Activated naive CD4-positive, alpha-beta T cell (primary cell): ENCODE data around the gene ZFHX2.

Experiments used
- DNase-seq, 4 experiments: peaks; one replicate each; lab custom pipeline; 2025; lab: John Stamatoyannopoulos, UW

Gene ZFHX2

GRCh38 chr14:23559926-23560520 lies 8.5 kb upstream of the ZFHX2 start:
- DNase-seq: no peak

DNA sequence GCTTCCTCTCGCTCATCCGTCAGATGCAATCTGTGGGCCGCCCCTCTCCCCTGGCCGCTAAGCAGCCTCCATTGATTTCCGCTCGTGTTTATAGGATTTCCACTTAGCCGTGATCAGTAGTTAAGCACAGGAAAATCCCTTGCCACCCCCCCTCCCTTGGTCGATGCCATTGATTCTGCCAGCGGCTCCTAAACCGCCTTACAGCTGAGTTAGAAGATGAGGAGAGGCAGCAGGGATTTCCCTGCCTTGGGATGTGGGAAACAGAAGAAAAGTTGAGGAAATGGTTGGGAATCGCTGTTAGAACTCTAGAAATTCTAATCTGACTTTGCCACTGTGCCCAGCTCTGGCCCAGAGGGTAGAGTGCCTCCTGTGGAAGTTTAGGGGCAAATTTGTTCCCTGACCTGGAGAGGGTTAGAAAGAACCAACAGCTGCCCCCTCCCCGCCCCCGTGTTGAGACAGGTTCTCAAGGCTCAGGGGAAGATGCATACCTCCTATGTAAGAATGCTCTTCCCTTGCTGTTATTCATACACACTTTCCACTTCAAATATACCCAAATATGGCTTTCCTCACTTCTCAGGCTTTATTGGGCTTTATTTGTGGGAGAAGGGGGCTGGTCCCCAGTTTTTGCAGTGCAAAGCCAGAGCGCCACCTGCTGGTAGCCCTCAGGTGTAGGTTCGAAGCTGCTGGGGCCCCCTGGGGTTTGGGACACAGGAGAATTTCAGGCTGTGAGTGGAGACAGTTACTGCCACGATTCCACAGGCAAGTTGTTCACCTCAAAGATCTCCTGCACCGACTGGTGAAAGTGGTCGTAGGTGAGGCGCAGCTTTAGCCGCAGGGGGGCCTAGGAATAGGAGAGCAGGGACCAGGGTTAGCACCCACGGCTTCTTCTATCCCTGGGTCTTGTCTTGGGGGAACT lies 7.7 kb upstream of the ZFHX2 start:
- DNase-seq: peak in 3 of 4 experiments; percentile 30 to 62 (median 50)

GRCh38 chr14:23558346-23559009 lies 6.9 kb upstream of the ZFHX2 start:
- DNase-seq: no peak

DNA sequence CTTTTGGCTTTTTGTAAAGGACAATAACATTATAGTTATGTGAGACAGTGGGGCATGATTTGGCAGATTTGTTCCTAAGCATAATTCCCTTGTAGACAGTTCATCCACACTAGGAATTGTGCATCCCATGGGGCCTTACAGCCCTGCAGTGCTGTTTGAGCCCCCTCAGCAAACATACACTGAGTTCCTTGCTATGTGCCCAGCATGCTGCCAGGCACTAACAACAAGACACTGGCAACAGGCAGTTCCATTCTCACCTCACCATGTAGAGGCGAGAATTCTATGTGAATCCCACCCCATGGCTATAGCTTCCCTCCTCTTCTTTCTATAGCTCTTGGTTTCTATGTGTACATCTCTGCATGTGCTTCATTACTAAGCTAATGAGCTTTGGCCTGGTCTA lies 6.4 kb upstream of the ZFHX2 start:
- no peak for DNase-seq

DNA sequence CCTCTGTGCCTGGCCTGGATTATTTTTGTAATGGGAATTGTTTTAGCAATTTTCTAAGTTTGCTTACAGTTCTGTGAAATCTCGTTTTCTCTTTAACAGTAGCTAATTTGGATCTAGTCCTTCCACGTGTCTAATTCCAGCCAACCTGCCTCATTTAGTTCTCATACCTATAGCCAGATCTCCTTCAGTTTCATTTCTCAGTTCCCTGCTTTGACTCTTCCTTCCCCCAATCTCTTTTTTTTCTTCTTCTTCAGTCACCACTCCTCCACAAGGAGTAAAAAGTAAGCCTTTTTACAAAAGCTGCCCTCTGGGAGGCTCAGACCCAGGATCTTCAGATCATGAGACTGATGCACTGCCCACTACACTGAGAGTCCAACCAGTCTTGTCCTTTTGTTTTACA lies 6.0 kb upstream of the ZFHX2 start:
- no peak for DNase-seq

DNA sequence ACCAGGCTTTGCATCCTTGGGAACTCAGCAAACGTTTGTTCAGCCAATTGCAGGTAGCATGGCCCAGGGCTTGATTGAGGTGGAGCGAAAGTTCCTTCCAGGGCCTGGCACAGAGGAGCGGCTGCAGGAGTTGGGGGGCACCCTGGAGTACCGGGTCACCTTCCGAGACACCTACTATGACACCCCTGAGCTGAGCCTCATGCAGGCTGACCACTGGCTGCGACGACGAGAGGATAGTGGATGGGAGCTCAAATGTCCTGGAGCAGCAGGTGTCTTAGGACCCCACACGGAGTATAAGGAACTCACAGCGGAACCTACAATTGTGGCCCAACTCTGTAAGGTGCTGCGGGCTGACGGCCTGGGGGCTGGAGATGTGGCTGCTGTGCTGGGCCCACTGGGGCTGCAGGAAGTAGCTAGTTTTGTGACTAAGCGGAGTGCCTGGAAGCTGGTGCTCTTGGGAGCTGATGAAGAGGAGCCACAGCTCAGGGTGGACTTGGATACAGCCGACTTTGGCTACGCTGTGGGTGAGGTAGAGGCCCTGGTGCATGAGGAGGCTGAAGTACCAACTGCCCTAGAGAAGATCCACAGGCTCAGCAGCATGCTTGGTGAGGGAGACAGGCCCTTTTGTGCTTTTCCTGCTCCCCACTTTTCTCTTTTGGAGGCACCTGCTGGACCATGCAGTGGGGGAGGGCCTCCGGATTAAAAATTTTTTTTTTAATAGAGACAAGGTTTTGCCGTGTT lies 5.3 kb upstream of the ZFHX2 start:
- DNase-seq: no peak

DNA sequence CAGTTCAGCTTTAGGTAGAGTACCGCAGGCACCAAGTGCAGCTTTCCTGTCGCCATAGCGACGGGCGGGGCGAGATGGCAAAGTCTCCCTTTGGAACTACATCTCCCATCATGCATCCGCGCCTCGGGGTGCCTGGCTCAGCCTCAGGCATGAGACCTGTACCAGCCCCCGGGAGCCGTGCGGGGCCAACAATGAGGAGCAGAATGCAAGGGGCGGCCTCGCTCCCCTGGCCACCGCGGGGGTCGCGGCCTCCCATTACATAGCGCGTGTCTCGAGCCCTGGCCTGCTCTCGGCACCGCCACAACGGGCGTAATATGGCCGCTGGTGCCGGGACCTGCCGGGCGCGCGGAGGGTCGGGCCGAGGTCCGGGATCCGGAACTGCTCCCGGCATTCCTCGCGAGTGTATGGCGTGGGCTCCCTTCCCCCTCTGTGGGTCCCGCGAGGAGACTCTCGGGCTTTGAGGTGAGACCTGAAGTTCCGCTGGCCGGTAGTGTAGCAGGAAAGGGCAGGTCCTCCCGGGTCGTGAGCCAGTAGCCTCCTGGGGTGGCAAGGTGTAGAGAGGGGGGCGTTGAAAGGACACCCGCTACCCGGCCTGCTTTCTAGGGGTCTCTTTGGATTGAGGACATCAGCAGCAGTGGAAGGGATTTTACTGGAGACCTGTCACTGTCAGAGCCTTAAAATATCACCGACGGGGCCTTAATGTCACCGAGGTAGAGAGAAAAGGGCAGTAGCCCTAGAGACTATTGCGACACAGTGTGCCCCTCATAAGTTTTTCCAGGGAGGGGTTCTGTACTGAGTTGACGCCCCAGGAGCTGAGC lies 4.5 kb upstream of the ZFHX2 start, which contains the start of gene THTPA:
Gene THTPA, plus strand, starts transcription at position 390 of the 818 bp plus-strand sequence. CDS start 487 bp downstream, outside the sequence.
- DNase-seq: peak; percentile 68 to 88 (median 79)

DNA sequence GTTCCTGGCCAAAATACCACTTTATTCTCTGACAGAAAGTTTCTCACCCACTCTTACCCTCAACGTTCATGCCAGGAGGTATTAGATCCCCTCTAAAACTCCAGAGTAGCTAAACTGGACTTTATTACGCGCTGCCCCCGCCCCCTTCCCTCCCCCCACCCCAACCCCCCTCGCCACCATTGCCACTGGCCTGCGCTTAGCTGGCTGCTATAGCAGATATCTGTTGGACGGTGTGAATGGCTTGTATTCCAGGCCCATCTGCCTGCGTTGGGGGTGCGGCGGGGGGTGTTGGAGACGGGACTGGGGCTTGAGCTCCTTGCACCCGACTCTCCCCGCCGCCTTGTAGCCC lies 3.9 kb upstream of the ZFHX2 start:
- no peak for DNase-seq

DNA sequence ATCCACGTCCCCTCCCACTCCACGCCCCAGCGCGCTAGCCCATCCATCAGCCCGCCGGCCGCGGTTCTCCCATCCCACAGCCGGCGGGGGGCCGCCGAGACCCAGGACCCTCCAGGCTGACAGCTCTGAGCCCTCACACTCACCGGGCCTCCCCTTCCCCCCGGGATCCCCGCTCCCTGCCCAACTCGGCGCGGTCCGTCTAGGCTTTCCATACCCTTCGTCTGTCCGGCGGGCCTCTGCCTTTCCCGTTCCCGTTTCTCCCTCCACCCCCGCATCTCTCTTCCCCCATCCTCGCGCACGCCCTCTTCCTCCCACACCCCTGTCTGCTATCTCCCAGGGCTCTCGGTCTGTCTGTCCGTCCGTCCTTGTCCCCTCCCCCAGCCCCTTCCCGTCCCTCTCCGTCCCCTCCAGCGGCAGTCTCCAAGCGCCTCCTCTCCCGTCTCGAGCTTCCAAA lies 726 bp downstream of the ZFHX2 start:
- no peak for DNase-seq

- DNase-seq: no peak
Measured at GRCh38 chr14:23550131-23550811, 1.3 kb downstream of the ZFHX2 start.

GRCh38 chr14:23548351-23549318 lies 2.9 kb downstream of the ZFHX2 start:
- no peak for DNase-seq

DNA sequence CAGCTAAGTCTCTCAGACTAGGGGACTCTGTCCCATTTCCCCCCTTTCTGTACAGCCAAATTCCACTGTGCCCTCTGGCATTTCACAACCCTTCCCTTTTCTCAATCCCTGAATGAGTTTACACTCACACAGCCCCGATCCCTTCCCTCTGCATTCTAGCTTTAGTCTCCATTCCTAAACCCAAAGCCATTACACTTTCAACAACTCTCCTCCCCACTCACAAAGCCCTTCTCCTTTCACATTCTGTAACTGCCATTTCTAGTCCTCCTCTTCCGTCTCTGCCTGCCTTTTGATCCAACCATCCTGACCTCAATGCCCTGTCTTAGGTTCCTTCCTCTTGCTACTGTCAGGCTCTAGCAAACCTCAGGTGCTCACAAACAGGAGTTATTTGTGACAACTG lies 3.6 kb downstream of the ZFHX2 start:
- DNase-seq: no peak

- DNase-seq: no peak
Measured at GRCh38 chr14:23546450-23547035, 5.0 kb downstream of the ZFHX2 start.

DNA sequence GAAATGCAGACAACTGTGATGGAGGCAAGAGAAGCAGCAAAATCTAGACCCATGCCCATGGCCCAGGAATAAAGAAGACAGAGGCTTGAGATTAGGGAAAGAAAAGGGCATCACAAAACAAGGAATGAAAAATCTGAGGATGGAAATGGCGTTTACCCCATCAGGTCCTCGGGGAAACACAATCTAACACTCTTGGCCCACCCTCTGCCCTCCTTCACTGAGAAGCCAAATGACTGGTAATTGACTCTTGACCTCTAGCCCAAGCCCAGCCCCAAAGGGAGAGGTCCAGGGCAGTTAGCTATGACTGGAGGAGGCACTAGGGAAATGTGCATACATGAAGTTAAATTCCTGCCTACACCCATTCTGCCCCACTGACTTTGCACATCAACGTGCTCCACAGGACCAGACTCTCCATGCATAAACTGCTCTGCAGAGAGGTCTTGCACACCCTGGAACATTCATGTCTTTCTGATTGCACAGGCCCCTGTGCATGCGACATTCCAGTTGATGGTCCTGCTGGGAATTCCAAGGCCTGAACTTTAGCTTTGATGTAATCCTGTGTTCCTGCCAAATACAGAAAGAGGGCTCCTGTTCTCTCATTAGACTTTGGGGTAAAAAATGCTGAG lies 5.7 kb downstream of the ZFHX2 start:
- DNase-seq: no peak

- DNase-seq: no peak
Measured at GRCh38 chr14:23544511-23545447, 6.8 kb downstream of the ZFHX2 start.

DNA sequence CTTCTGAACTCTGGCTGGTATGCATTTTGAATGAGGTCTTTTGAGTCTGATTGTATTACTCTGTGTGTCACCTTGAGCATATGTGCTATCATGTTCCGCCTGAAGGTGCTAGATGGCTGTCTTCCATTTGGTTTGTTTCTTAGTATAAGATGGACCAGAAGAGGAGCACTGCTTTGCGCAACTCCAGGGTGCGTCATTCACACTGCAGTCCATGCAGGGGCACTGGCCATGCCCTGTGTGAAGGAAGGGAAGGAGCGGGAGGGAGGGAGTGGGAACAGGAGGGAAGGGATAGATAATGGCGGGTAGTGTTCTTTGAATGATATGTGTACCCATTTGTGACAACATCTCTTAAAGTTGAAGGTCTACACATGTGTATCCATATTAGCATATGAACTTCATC lies 8.2 kb downstream of the ZFHX2 start:
- no peak for DNase-seq

DNA sequence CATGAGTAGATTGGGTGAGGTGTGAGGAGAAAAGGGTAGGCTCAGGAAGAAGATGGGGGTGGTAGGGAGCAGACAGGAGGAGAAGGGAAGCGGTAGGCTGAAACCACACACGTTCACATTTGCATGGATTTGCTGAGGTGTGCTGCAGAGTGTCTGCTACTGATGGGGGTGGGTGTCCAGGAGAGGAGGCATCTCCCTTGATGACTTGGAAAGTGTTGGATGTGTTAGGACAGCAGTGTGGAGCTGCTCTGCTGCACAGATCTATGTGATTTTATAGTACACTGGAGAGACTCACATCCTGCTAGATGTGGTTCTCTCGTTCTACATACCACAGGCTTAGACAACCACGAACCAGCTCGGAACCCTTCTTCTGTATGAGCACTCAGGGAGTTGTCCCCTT lies 9.3 kb downstream of the ZFHX2 start:
- DNase-seq: no peak

GRCh38 chr14:23540141-23540469 lies 11.5 kb downstream of the ZFHX2 start:
- no peak for DNase-seq
